GM23338 (cell line): Measurements from ENCODE around the gene CPSF4L. TPM values are rescaled to one million over a fixed set of nuclear protein-coding genes. Genes with fewer than 3 reads are reported as not detected.

Experiments used
- ATAC-seq: fragments of 200-7000 bp; cut with Tn5 transposase; 3 replicates; pipeline ENCODE4 v1.9.1; 2020
- DNase-seq: peaks from one replicate; pipeline ENCODE4 v3.0.0-alpha.2; 2015; ENCODE audit warnings: low spot score
- H2AFZ ChIP-seq: fragments of 200-600 bp; sonication (generic); 2 replicates; pipeline ENCODE4 v1.8.0; 2016; ENCODE audit warnings: antibody characterized with exemption, mild to moderate bottlenecking, moderate library complexity
- H3F3A ChIP-seq: fragments of 200-600 bp; sonication (generic); replicated peaks from 2 replicates; pipeline ENCODE4 v1.8.0; 2017; ENCODE audit warnings: antibody characterized with exemption, mixed run types, low read depth
- H3K27ac ChIP-seq: fragments of 200-600 bp; sonication (generic); 2 replicates; pipeline ENCODE4 v1.6.1; 2016; ENCODE audit warnings: low read depth
- H3K27me3 ChIP-seq: fragments of 200-600 bp; sonication (generic); 2 replicates; pipeline ENCODE4 v1.8.0; 2016; ENCODE audit warnings: mild to moderate bottlenecking, mixed run types, moderate library complexity; ENCODE audit not compliant: insufficient read depth
- H3K36me3 ChIP-seq: fragments of 200-600 bp; sonication (generic); 2 replicates; pipeline ENCODE4 v1.8.0; 2016; ENCODE audit warnings: mild to moderate bottlenecking; ENCODE audit not compliant: insufficient read depth
- H3K4me1 ChIP-seq: fragments of 200-600 bp; sonication (generic); 2 replicates; pipeline ENCODE4 v1.8.0; 2016; ENCODE audit warnings: mild to moderate bottlenecking, moderate library complexity; ENCODE audit not compliant: insufficient read depth
- H3K4me2 ChIP-seq: fragments of 200-600 bp; sonication (generic); 2 replicates; pipeline ENCODE4 v1.7.1; 2017; ENCODE audit warnings: mixed run types
- H3K4me3 ChIP-seq: fragments of 200-600 bp; sonication (generic); 2 replicates; pipeline ENCODE4 v1.6.1; 2016; ENCODE audit warnings: mixed run types
- H3K79me2 ChIP-seq: fragments of 200-600 bp; sonication (generic); replicated peaks from 2 replicates; pipeline ENCODE4 v1.8.0; 2017; ENCODE audit warnings: mild to moderate bottlenecking; ENCODE audit not compliant: insufficient read depth
- H3K9me2 ChIP-seq: fragments of 200-600 bp; sonication (generic); 2 replicates; pipeline ENCODE4 v1.8.0; 2017; ENCODE audit not compliant: insufficient read depth
- H4K20me1 ChIP-seq: fragments of 200-600 bp; sonication (generic); replicated peaks from 2 replicates; pipeline ENCODE4 v1.8.0; 2017; ENCODE audit warnings: mild to moderate bottlenecking; ENCODE audit not compliant: insufficient read depth
- H3K27ac Mint-ChIP-seq: 2 replicates; pipeline ENCODE4 v1.8.0; 2020; ENCODE audit warnings: inconsistent platforms, mild to moderate bottlenecking, moderate library complexity, mixed read lengths
- H3K27me3 Mint-ChIP-seq: 3 replicates; pipeline ENCODE4 v1.8.0; 2022; ENCODE audit warnings: low read depth, mild to moderate bottlenecking, moderate library complexity, mixed read lengths, inconsistent platforms; ENCODE audit not compliant: insufficient read depth, poor library complexity
- H3K36me3 Mint-ChIP-seq: 3 replicates; pipeline ENCODE4 v1.8.0; 2021; ENCODE audit warnings: low read depth, mild to moderate bottlenecking, inconsistent platforms, moderate library complexity, mixed read lengths
- H3K4me1 Mint-ChIP-seq: 3 replicates; pipeline ENCODE4 v1.8.0; 2020; ENCODE audit warnings: mild to moderate bottlenecking, inconsistent platforms, mixed read lengths
- H3K4me3 Mint-ChIP-seq: 3 replicates; pipeline ENCODE4 v1.8.0; 2021; ENCODE audit warnings: moderate library complexity, mild to moderate bottlenecking, inconsistent platforms, mixed read lengths
- H3K9me3 Mint-ChIP-seq: 3 replicates; pipeline ENCODE4 v1.8.0; 2020; ENCODE audit warnings: moderate library complexity, mild to moderate bottlenecking, inconsistent platforms, mixed read lengths
- CREB1 ChIP-seq: fragments of 250-450 bp; sonication (Bioruptor Pico); IDR thresholded peaks from 2 replicates; pipeline ENCODE4 v1.5.0; 2020; ENCODE audit warnings: low read depth, mild to moderate bottlenecking, moderate library complexity
- CTCF ChIP-seq, 2 experiments: fragments of 200-600 bp in 1 of 2; sonication (generic) in 1 of 2; conservative IDR thresholded peaks; 2 replicates each; pipeline versions ENCODE4 v1.5.1 to v1.6.1; 2016 to 2017; ENCODE audit warnings: antibody characterized with exemption in 2 of 2, low read depth in 2 of 2, mild to moderate bottlenecking in 2 of 2, moderate library complexity in 1 of 2
- EZH2 ChIP-seq: fragments of 200-600 bp; sonication (generic); IDR thresholded peaks from one replicate; pipeline ENCODE4 v1.8.0; 2017; ENCODE audit warnings: antibody characterized with exemption, mild to moderate bottlenecking, low read depth; ENCODE audit not compliant: unreplicated experiment
- EZH2phosphoT487 ChIP-seq: fragments of 200-600 bp; sonication (generic); IDR thresholded peaks from one replicate; pipeline ENCODE4 v1.8.1; 2018; ENCODE audit warnings: antibody characterized with exemption; ENCODE audit not compliant: unreplicated experiment
- JUNB ChIP-seq: IDR thresholded peaks from one replicate; pipeline ENCODE4 v1.6.1; 2016; ENCODE audit warnings: antibody characterized with exemption; ENCODE audit not compliant: unreplicated experiment
- NANOG ChIP-seq: IDR thresholded peaks from 2 replicates; pipeline ENCODE4 v1.6.1; 2016; ENCODE audit warnings: antibody characterized with exemption, borderline replicate concordance
- POLR2AphosphoS5 ChIP-seq: IDR thresholded peaks from 2 replicates; pipeline ENCODE4 v1.6.1; 2016; ENCODE audit warnings: antibody characterized with exemption, low read depth
- STAT1 ChIP-seq: IDR thresholded peaks from one replicate; pipeline ENCODE4 v1.6.1; 2016; ENCODE audit warnings: antibody characterized with exemption; ENCODE audit not compliant: unreplicated experiment
- ZNF114 ChIP-seq: fragments of 250-450 bp; sonication (Bioruptor Pico); IDR thresholded peaks from 2 replicates; pipeline ENCODE4 v1.5.0; 2020; ENCODE audit warnings: mild to moderate bottlenecking, moderate library complexity
- ZNF331 ChIP-seq: fragments of 250-450 bp; sonication (Bioruptor Pico); IDR thresholded peaks from 2 replicates; pipeline ENCODE4 v1.5.0; 2020; ENCODE audit warnings: low read depth, mild to moderate bottlenecking, moderate library complexity
- polyA plus RNA-seq: library from polyadenylated mRNA; unstranded; fragments of >200 nt; fragmentation: Nextera tagmentation; extraction: Ambion mirVana; gene quantifications from 2 replicates; pipeline ENCODE4 v1.2.1, GENCODE V29; 2016
- total RNA-seq: library from RNA; depleted of rRNA; stranded (reverse); fragments of >200 nt; shearing (Covaris generic); gene quantifications from 2 replicates; pipeline ENCODE4 v1.2.3, GENCODE V29; 2014
- TF ChIP-seq, protein P1 (sequence below): IDR thresholded peaks from 2 replicates; pipeline ENCODE4 v1.6.1; 2016; ENCODE audit warnings: antibody characterized with exemption
- TF ChIP-seq, protein P2 (sequence below): IDR thresholded peaks from one replicate; pipeline ENCODE4 v1.6.1; 2018; ENCODE audit warnings: antibody characterized with exemption; ENCODE audit not compliant: unreplicated experiment
- TF ChIP-seq, protein P3 (sequence below): fragments of 250-450 bp; sonication (Bioruptor Pico); IDR thresholded peaks from 2 replicates; pipeline ENCODE4 v1.5.0; 2020; ENCODE audit warnings: mild to moderate bottlenecking, moderate library complexity

CPSF4L gene
- total and polyA plus RNA-seq, 2 experiments from 2014 or later = not detected

GRCh38 chr17:73283250-73283649 is 21.6 kb upstream of the CPSF4L start:
- no peaks in the 10 kb centered on the region for H3K27me3 ChIP-seq
- no peak overlapping the region for H2AFZ ChIP-seq
- H3K4me1 Mint-ChIP-seq = peaks cover 36% of the 10 kb centered on the region
- H3K27ac Mint-ChIP-seq = no peak overlapping the region
- H3K27me3 Mint-ChIP-seq = peaks cover 17% of the 10 kb centered on the region
- no peaks in the 10 kb centered on the region for H4K20me1 ChIP-seq
- H3K27ac ChIP-seq = no peak overlapping the region
- H3F3A ChIP-seq = no peaks in the 10 kb centered on the region
- H3K36me3 ChIP-seq = no peaks in the 10 kb centered on the region
- no peaks in the 10 kb centered on the region for H3K9me3 Mint-ChIP-seq
- no peak overlapping the region for H3K4me3 Mint-ChIP-seq
- no peaks in the 10 kb centered on the region for H3K9me2 ChIP-seq
- ATAC-seq (no peak), DNase-seq (no peak)
- TF ChIP-seq CTCF (conservative IDR thresholded peaks at IDR 0.05; ENCODE audit: low read depth in 2 of 2) (no peak), EZH2 (no peak), ZNF331 (no peak), STAT1 (no peak), JUNB (no peak), CREB1 (no peak), POLR2AphosphoS5 (no peak), ZNF114 (CRISPR knock-in tag) (no peak), EZH2phosphoT487 (no peak), NANOG (no peak)
- TF ChIP-seq, protein P1, sequence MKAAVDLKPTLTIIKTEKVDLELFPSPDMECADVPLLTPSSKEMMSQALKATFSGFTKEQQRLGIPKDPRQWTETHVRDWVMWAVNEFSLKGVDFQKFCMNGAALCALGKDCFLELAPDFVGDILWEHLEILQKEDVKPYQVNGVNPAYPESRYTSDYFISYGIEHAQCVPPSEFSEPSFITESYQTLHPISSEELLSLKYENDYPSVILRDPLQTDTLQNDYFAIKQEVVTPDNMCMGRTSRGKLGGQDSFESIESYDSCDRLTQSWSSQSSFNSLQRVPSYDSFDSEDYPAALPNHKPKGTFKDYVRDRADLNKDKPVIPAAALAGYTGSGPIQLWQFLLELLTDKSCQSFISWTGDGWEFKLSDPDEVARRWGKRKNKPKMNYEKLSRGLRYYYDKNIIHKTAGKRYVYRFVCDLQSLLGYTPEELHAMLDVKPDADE = no peak
- TF ChIP-seq, protein P2, sequence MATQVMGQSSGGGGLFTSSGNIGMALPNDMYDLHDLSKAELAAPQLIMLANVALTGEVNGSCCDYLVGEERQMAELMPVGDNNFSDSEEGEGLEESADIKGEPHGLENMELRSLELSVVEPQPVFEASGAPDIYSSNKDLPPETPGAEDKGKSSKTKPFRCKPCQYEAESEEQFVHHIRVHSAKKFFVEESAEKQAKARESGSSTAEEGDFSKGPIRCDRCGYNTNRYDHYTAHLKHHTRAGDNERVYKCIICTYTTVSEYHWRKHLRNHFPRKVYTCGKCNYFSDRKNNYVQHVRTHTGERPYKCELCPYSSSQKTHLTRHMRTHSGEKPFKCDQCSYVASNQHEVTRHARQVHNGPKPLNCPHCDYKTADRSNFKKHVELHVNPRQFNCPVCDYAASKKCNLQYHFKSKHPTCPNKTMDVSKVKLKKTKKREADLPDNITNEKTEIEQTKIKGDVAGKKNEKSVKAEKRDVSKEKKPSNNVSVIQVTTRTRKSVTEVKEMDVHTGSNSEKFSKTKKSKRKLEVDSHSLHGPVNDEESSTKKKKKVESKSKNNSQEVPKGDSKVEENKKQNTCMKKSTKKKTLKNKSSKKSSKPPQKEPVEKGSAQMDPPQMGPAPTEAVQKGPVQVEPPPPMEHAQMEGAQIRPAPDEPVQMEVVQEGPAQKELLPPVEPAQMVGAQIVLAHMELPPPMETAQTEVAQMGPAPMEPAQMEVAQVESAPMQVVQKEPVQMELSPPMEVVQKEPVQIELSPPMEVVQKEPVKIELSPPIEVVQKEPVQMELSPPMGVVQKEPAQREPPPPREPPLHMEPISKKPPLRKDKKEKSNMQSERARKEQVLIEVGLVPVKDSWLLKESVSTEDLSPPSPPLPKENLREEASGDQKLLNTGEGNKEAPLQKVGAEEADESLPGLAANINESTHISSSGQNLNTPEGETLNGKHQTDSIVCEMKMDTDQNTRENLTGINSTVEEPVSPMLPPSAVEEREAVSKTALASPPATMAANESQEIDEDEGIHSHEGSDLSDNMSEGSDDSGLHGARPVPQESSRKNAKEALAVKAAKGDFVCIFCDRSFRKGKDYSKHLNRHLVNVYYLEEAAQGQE = no peak
- TF ChIP-seq, protein P3, sequence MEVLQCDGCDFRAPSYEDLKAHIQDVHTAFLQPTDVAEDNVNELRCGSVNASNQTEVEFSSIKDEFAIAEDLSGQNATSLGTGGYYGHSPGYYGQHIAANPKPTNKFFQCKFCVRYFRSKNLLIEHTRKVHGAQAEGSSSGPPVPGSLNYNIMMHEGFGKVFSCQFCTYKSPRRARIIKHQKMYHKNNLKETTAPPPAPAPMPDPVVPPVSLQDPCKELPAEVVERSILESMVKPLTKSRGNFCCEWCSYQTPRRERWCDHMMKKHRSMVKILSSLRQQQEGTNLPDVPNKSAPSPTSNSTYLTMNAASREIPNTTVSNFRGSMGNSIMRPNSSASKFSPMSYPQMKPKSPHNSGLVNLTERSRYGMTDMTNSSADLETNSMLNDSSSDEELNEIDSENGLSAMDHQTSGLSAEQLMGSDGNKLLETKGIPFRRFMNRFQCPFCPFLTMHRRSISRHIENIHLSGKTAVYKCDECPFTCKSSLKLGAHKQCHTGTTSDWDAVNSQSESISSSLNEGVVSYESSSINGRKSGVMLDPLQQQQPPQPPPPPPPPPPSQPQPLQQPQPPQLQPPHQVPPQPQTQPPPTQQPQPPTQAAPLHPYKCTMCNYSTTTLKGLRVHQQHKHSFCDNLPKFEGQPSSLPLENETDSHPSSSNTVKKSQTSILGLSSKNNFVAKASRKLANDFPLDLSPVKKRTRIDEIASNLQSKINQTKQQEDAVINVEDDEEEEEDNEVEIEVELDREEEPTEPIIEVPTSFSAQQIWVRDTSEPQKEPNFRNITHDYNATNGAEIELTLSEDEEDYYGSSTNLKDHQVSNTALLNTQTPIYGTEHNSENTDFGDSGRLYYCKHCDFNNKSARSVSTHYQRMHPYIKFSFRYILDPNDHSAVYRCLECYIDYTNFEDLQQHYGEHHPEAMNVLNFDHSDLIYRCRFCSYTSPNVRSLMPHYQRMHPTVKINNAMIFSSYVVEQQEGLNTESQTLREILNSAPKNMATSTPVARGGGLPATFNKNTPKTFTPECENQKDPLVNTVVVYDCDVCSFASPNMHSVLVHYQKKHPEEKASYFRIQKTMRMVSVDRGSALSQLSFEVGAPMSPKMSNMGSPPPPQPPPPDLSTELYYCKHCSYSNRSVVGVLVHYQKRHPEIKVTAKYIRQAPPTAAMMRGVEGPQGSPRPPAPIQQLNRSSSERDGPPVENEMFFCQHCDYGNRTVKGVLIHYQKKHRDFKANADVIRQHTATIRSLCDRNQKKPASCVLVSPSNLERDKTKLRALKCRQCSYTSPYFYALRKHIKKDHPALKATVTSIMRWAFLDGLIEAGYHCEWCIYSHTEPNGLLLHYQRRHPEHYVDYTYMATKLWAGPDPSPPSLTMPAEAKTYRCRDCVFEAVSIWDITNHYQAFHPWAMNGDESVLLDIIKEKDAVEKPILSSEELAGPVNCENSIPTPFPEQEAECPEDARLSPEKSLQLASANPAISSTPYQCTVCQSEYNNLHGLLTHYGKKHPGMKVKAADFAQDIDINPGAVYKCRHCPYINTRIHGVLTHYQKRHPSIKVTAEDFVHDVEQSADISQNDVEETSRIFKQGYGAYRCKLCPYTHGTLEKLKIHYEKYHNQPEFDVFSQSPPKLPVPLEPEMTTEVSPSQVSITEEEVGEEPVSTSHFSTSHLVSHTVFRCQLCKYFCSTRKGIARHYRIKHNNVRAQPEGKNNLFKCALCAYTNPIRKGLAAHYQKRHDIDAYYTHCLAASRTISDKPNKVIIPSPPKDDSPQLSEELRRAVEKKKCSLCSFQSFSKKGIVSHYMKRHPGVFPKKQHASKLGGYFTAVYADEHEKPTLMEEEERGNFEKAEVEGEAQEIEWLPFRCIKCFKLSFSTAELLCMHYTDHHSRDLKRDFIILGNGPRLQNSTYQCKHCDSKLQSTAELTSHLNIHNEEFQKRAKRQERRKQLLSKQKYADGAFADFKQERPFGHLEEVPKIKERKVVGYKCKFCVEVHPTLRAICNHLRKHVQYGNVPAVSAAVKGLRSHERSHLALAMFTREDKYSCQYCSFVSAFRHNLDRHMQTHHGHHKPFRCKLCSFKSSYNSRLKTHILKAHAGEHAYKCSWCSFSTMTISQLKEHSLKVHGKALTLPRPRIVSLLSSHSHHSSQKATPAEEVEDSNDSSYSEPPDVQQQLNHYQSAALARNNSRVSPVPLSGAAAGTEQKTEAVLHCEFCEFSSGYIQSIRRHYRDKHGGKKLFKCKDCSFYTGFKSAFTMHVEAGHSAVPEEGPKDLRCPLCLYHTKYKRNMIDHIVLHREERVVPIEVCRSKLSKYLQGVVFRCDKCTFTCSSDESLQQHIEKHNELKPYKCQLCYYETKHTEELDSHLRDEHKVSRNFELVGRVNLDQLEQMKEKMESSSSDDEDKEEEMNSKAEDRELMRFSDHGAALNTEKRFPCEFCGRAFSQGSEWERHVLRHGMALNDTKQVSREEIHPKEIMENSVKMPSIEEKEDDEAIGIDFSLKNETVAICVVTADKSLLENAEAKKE (CRISPR knock-in tag) = no peak
- 0 out of 2 replicates have a peak overlapping the region, but pooled peaks have one; percentile 44 for H3K4me2 ChIP-seq
- peaks cover 17% of the 10 kb centered on the region for H3K4me1 ChIP-seq
- no peak overlapping the region for H3K4me3 ChIP-seq
- H3K79me2 ChIP-seq = no peaks in the 10 kb centered on the region
- H3K36me3 Mint-ChIP-seq = no peaks in the 10 kb centered on the region; the same call in 2 of the 3 replicates
